GM18505 (cell line): ENCODE results near the gene WBP4.

Experiments
- ATAC-seq: cut with Tn5 transposase; IDR thresholded peaks from one replicate; pipeline ENCODE4 v1.9.1; 2021; ENCODE audit not compliant: unreplicated experiment
- POLR2A ChIP-seq: IDR thresholded peaks from 4 replicates; pipeline ENCODE4 v1.6.1; 2011; ENCODE audit warnings: borderline replicate concordance; ENCODE audit not compliant: insufficient read depth, insufficient read length; ENCODE audit errors: extremely low read depth

Gene WBP4

GRCh38 chr13:41056826-41057711 lies 4.2 kb upstream of the WBP4 start:
- ATAC-seq: no peak
- TF ChIP-seq POLR2A: no peak

GRCh38 chr13:41058295-41059070 lies 2.8 kb upstream of the WBP4 start:
- no peak for ATAC-seq
- TF ChIP-seq POLR2A: no peak

- no peak for TF ChIP-seq POLR2A
- ATAC-seq: no peak
Observed at GRCh38 chr13:41059456-41060081, 1.7 kb upstream of the WBP4 start.

- ATAC-seq: peak; percentile 34
- peak; percentile 58 for TF ChIP-seq POLR2A
Observed at GRCh38 chr13:41060082-41060723, 1.1 kb upstream of the WBP4 start.

- peak; percentile 70 for TF ChIP-seq POLR2A
- peak; percentile 28 for ATAC-seq
Observed at GRCh38 chr13:41060724-41061074, 610 bp upstream of the WBP4 start.

GRCh38 chr13:41061914-41062837 lies 867 bp downstream of the WBP4 start:
- no peak for TF ChIP-seq POLR2A
- peak; percentile 26 for ATAC-seq

GRCh38 chr13:41064493-41064892 lies 3.2 kb downstream of the WBP4 start:
- no peak for TF ChIP-seq POLR2A

GRCh38 chr13:41065078-41065477 lies 3.8 kb downstream of the WBP4 start:
- ATAC-seq: no peak
- TF ChIP-seq POLR2A: no peak

More at GRCh38 chr13:41064493-41064892, 3.2 kb downstream of the WBP4 start:
- ATAC-seq: no peak

GRCh38 chr13:41074523-41074922 lies 13.2 kb downstream of the WBP4 start:
- TF ChIP-seq POLR2A: no peak
- ATAC-seq: no peak

GRCh38 chr13:41075034-41075433 lies 13.7 kb downstream of the WBP4 start:
- no peak for ATAC-seq
- no peak for TF ChIP-seq POLR2A

GRCh38 chr13:41075485-41075884 lies 14.2 kb downstream of the WBP4 start:
- no peak for TF ChIP-seq POLR2A
- ATAC-seq: no peak

- TF ChIP-seq POLR2A: no peak
- no peak for ATAC-seq
Observed at GRCh38 chr13:41077475-41077874, 16.2 kb downstream of the WBP4 start.
